RWPE2 (cell line): ENCODE data around the gene SEC16B.

Experiments used
- ATAC-seq: fragments of 200-7000 bp; cut with Tn5 transposase; 3 replicates; pipeline ENCODE4 v1.9.1; 2021; ENCODE audit warnings: low read depth
- DNase-seq: peaks from one replicate; pipeline ENCODE4 v3.0.0-alpha.2; 2020; ENCODE audit warnings: low spot score
- H3K27ac ChIP-seq: fragments of 450-650 bp; 2 replicates; pipeline ENCODE4 v1.5.1; 2017; ENCODE audit warnings: mild to moderate bottlenecking; ENCODE audit not compliant: poor library complexity, severe bottlenecking
- H3K27me3 ChIP-seq: fragments of 250-450 bp; sonication (Bioruptor Pico); 2 replicates; pipeline ENCODE4 v1.5.1; 2021; ENCODE audit warnings: mild to moderate bottlenecking, moderate library complexity; ENCODE audit not compliant: insufficient read depth, poor library complexity, severe bottlenecking
- H3K36me3 ChIP-seq: fragments of 250-450 bp; sonication (Bioruptor Pico); 2 replicates; pipeline ENCODE4 v1.5.1; 2020; ENCODE audit warnings: low read depth, mild to moderate bottlenecking, moderate library complexity
- H3K4me1 ChIP-seq: fragments of 250-450 bp; sonication (Bioruptor Pico); 2 replicates; pipeline ENCODE4 v1.5.1; 2021; ENCODE audit warnings: mild to moderate bottlenecking, moderate library complexity; ENCODE audit not compliant: insufficient read depth, poor library complexity, severe bottlenecking
- H3K4me3 ChIP-seq: fragments of 250-450 bp; sonication (Bioruptor Pico); 2 replicates; pipeline ENCODE4 v1.5.1; 2021; ENCODE audit warnings: mild to moderate bottlenecking, moderate library complexity; ENCODE audit not compliant: severe bottlenecking
- H3K9me3 ChIP-seq: fragments of 250-450 bp; sonication (Bioruptor Pico); 2 replicates; pipeline ENCODE4 v1.5.1; 2021; ENCODE audit warnings: mild to moderate bottlenecking, moderate library complexity; ENCODE audit not compliant: severe bottlenecking
- CTCF ChIP-seq: fragments of 450-650 bp; IDR thresholded peaks from one replicate; pipeline ENCODE4 v1.5.1; 2017; ENCODE audit warnings: mild to moderate bottlenecking, moderate library complexity; ENCODE audit not compliant: poor library complexity, severe bottlenecking

Gene SEC16B

GRCh38 chr1:177960939-177961622 is 8.8 kb downstream of the SEC16B start:
- H3K27ac ChIP-seq: no peak overlapping the region
- no peaks in the 10 kb centered on the region for H3K27me3 ChIP-seq
- no peaks in the 10 kb centered on the region for H3K4me1 ChIP-seq
- no peak overlapping the region for H3K4me3 ChIP-seq
- ATAC-seq (no peak), DNase-seq (no peak)
- no peaks in the 10 kb centered on the region for H3K9me3 ChIP-seq
- no peaks in the 10 kb centered on the region for H3K36me3 ChIP-seq
- no peak for TF ChIP-seq CTCF

DNA sequence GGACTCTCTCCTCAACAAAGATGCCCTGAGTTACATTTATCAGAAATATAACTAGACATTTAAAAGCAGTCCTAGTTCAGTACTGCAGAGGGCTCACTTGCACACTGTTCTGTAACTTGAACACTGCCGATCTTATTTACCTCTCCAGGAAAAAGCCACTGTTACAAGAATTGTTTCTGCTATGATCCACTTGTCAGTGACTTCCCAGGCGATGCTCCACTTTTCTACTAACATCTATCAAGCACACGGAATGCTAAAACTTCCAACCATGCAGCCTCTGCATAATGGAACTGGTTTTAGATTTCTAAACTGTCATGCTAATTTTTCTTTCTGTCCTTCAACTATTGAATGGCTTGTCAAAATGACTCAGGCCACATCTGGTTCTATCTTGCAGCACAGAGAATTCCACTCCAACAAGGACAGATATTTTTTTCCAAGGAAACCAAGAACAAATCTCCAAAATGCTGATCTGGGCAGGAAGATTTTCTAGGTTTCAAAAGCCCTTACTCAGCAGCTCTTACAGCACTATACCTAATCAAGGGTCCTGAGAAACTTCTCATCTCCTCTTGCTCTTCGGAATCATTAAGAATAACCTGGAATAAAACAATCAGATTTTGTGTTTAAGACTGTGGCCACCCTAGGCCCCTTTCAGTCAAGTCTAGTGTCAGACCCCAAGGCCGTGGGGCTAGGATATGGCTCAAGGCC is 9.9 kb downstream of the SEC16B start:
- peak; percentile 79 for TF ChIP-seq CTCF
- Histone ChIP-seq H3K9me3 (no peaks in the 10 kb centered on the region), H3K4me3 (no peak overlapping the region), H3K4me1 (no peaks in the 10 kb centered on the region), H3K36me3 (no peaks in the 10 kb centered on the region), H3K27ac (no peak overlapping the region), H3K27me3 (no peaks in the 10 kb centered on the region)
- DNase-seq (no peak), ATAC-seq (peak; percentile 82)

- H3K4me1 ChIP-seq: no peaks in the 10 kb centered on the region
- no peak for TF ChIP-seq CTCF
- no peak overlapping the region for H3K4me3 ChIP-seq
- H3K27me3 ChIP-seq: no peaks in the 10 kb centered on the region
- DNase-seq: no peak
- no peak for ATAC-seq
- H3K27ac ChIP-seq: no peak overlapping the region
- H3K36me3 ChIP-seq: no peaks in the 10 kb centered on the region
- no peaks in the 10 kb centered on the region for H3K9me3 ChIP-seq
Observed at GRCh38 chr1:177958092-177958491, 11.8 kb downstream of the SEC16B start.

GRCh38 chr1:177954076-177954475 is 15.8 kb downstream of the SEC16B start:
- Histone ChIP-seq H3K36me3 (no peaks in the 10 kb centered on the region), H3K4me1 (no peaks in the 10 kb centered on the region), H3K27ac (no peak overlapping the region), H3K9me3 (no peaks in the 10 kb centered on the region), H3K4me3 (no peak overlapping the region), H3K27me3 (no peaks in the 10 kb centered on the region)
- TF ChIP-seq CTCF: no peak
- ATAC-seq: no peak
- no peak for DNase-seq

DNA sequence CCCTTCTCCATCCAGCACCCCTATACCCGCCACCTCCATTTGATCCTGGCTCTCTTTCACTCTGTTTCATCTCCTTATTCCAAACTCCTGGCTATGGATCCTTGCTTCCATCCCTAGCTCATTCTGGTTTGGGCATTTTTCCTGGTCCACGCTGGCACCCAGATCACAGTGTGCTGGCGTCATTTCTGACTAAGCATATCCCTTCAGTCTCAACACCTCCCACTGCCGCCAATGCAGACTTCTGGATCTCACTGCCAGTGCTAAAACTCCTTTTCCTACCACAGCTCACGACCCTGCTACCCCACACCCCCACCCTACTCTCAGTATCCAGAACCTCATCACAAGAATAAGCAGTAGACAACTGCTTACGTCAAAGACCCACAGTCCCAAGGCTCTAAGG is 16.3 kb downstream of the SEC16B start:
- no peaks in the 10 kb centered on the region for H3K36me3 ChIP-seq
- DNase-seq (no peak), ATAC-seq (no peak)
- H3K4me1 ChIP-seq: no peaks in the 10 kb centered on the region
- no peak overlapping the region for H3K4me3 ChIP-seq
- H3K27me3 ChIP-seq: no peaks in the 10 kb centered on the region
- no peak overlapping the region for H3K27ac ChIP-seq
- H3K9me3 ChIP-seq: no peaks in the 10 kb centered on the region
- no peak for TF ChIP-seq CTCF
